Psoas muscle (tissue), 8 donors: ENCODE data around the gene DSG2. TPM values are rescaled to one million over a fixed set of nuclear protein-coding genes. Genes with fewer than 3 reads are reported as not detected.

ENCODE experiments used
- ATAC-seq, 4 donors: fragments of 200-7000 bp; cut with Tn5 transposase; one replicate each; pipeline ENCODE4 v1.9.1; 2020; ENCODE audit warnings: moderate library complexity in 3 of 4, mild to moderate bottlenecking in 2 of 4
- DNase-seq, 2 donors: peaks; one replicate each; pipeline ENCODE4 v3.0.0-alpha.2; 2020
- H3K27ac ChIP-seq: fragments of 200-600 bp; one replicate; pipeline ENCODE4 v1.8.0; 2022
- H3K27me3 ChIP-seq, 3 donors: fragments of 200-600 bp in 1 of 3; one replicate each; pipeline versions ENCODE4 v1.6.1 to v1.8.0; 2013 to 2022; ENCODE audit warnings: low read length in 2 of 3, mild to moderate bottlenecking in 2 of 3, moderate library complexity in 1 of 3; ENCODE audit not compliant: insufficient read depth in 3 of 3
- H3K36me3 ChIP-seq, 2 donors: fragments of 200-600 bp in 1 of 2; one replicate each; pipeline versions ENCODE4 v1.6.1 to v1.8.0; 2013 to 2022; ENCODE audit warnings: low read depth in 1 of 2, mild to moderate bottlenecking in 1 of 2, moderate library complexity in 1 of 2; ENCODE audit not compliant: insufficient read depth in 1 of 2
- H3K4me1 ChIP-seq: fragments of 200-600 bp; one replicate; pipeline ENCODE4 v1.8.0; 2022
- H3K4me3 ChIP-seq: fragments of 200-600 bp; one replicate; pipeline ENCODE4 v1.8.0; 2022; ENCODE audit warnings: mild to moderate bottlenecking
- H3K9me3 ChIP-seq: fragments of 200-600 bp; one replicate; pipeline ENCODE4 v1.8.0; 2022
- CTCF ChIP-seq: fragments of 200-600 bp; IDR thresholded peaks from one replicate; pipeline ENCODE4 v1.8.0; 2022; ENCODE audit warnings: antibody characterized with exemption
- WGBS, 3 donors: extraction: QIAGEN DNeasy Blood & Tissue Kit; methylation state at CpG; one replicate each; pipeline versions ENCODE4 v1.1.6 to v1.1.7; 2013; 5-methylcytosine and 5-hydroxymethylcytosine counted together
- intact Hi-C, 2 donors: fragments of 100-400 bp; cut with DNase I; formaldehyde crosslinking; loops; one replicate each; pipeline versions ENCODE4 v1.11.0 to v1.14.2; 2022
- polyA plus RNA-seq, 3 donors: library from polyadenylated mRNA; stranded (reverse); fragments of 200-250 nt; gene quantifications; one replicate each; pipeline ENCODE4 v1.2.3, GENCODE V29; 2013
- total RNA-seq, 4 donors: library from RNA; stranded (reverse); fragmentation: NEBNext Ultra II Directional in 2 of 4; extraction: Animal tissue kit (Norgen Biotek cat#: 25700) in 2 of 4; gene quantifications; one replicate each; pipeline versions ENCODE4 v1.2.1 to v1.2.4, GENCODE V29; 2021 to 2023
- donor health status: healthy with polysubstance abuse.
- donor health status: DM: no; HTN: no; CAD: no; lungs with moderate emphysema.
- donor health status: Bipolar disorder and iron deficiency.
- donor health status: healthy.
- donor health status: DM: yes; HTN: yes; CAD: no.
- donor health status: DM: no; HTN: no; CAD: no.
- donor health status: DM: no; HTN: no; CAD: no.
- donor health status: DM: yes; HTN: yes; CAD: no.

The DSG2 gene
- total and polyA plus RNA-seq, 7 donors: 0.33 to 1.8 (median 0.93) TPM

GRCh38 chr18:31469629-31470028 lies 28.3 kb upstream of the DSG2 start:
- intact Hi-C loops: no loop called here
- no peaks in the 10 kb centered on the region for H3K27me3 ChIP-seq
- no peak for ATAC-seq
- WGBS, 3 donors: 97 to 99% (median 98%) methylated on average over 1 of the region's 1 CpG
- TF ChIP-seq CTCF: no peak
- H3K9me3 ChIP-seq: no peaks in the 10 kb centered on the region
- H3K36me3 ChIP-seq: no peaks in the 10 kb centered on the region
- no peak overlapping the region for H3K4me3 ChIP-seq
- no peak for DNase-seq
- H3K4me1 ChIP-seq: no peaks in the 10 kb centered on the region
- H3K27ac ChIP-seq: no peak overlapping the region

- intact Hi-C loops: no loop called here
- no peak for TF ChIP-seq CTCF
- no peaks in the 10 kb centered on the region for H3K4me1 ChIP-seq
- no peak for ATAC-seq
- H3K36me3 ChIP-seq: no peaks in the 10 kb centered on the region
- no peak overlapping the region for H3K27ac ChIP-seq
- DNase-seq: no peak
- no peak overlapping the region for H3K4me3 ChIP-seq
- 86 to 93% (median 93%) methylated on average over 10 of the region's 10 CpGs for WGBS, 3 donors
- H3K9me3 ChIP-seq: no peaks in the 10 kb centered on the region
- H3K27me3 ChIP-seq: no peaks in the 10 kb centered on the region
Measured at GRCh38 chr18:31478688-31479087, 19.3 kb upstream of the DSG2 start.

- ATAC-seq: no peak
- Histone ChIP-seq H3K36me3 (no peaks in the 10 kb centered on the region), H3K4me3 (no peak overlapping the region), H3K27me3 (no peaks in the 10 kb centered on the region), H3K9me3 (no peaks in the 10 kb centered on the region), H3K27ac (no peak overlapping the region), H3K4me1 (no peaks in the 10 kb centered on the region)
- DNase-seq: no peak
- no peak for TF ChIP-seq CTCF
- WGBS, 3 donors: 74 to 95% (median 77%) methylated on average over 1 of the region's 1 CpG
- intact Hi-C loops: no loop called here
Measured at GRCh38 chr18:31482051-31482450, 15.9 kb upstream of the DSG2 start.

GRCh38 chr18:31483396-31483795 lies 14.6 kb upstream of the DSG2 start:
- Histone ChIP-seq H3K9me3 (no peaks in the 10 kb centered on the region), H3K36me3 (no peaks in the 10 kb centered on the region), H3K4me3 (no peak overlapping the region), H3K27me3 (no peaks in the 10 kb centered on the region), H3K27ac (no peak overlapping the region), H3K4me1 (no peaks in the 10 kb centered on the region)
- WGBS, 3 donors: 52 to 67% (median 57%) methylated on average over 2 of the region's 2 CpGs
- DNase-seq (no peak), ATAC-seq (no peak)
- no peak for TF ChIP-seq CTCF
- intact Hi-C loops: no loop called here

GRCh38 chr18:31484461-31484860 lies 13.5 kb upstream of the DSG2 start:
- no peak for TF ChIP-seq CTCF
- Histone ChIP-seq H3K36me3 (no peaks in the 10 kb centered on the region), H3K27me3 (peaks cover 0 to 5% (median 0%) of the 10 kb centered on the region in 3 donors), H3K4me1 (no peaks in the 10 kb centered on the region), H3K27ac (no peak overlapping the region), H3K4me3 (no peak overlapping the region), H3K9me3 (no peaks in the 10 kb centered on the region)
- intact Hi-C loops: no loop called here
- ATAC-seq: no peak
- DNase-seq: no peak
- WGBS, 3 donors: 70 to 75% (median 72%) methylated on average over 1 of the region's 1 CpG
